Activated T-helper 9 cell treated with anti-CD3 and anti-CD28 coated beads, Interleukin-2, amount 50 U/mL, for 16 hours (primary cell): ENCODE results near the gene PSMD1.

Experiments
- DNase-seq: peaks from one replicate; pipeline ENCODE4 v3.0.0-alpha.2; 2020; ENCODE audit warnings: low read depth

PSMD1 gene

GRCh38 chr2:231036131-231036530, 20.5 kb upstream of the PSMD1 start:
- no peak for DNase-seq

GRCh38 chr2:231036578-231037106, 20.0 kb upstream of the PSMD1 start:
- no peak for DNase-seq

- no peak for DNase-seq
Measured at GRCh38 chr2:231037202-231037730, 19.4 kb upstream of the PSMD1 start, which contains the start of gene C2orf72. TSS of gene C2orf72 (plus strand) at chr2:231037523. CDS start at chr2:231037566, 43 bp downstream.

GRCh38 chr2:231037731-231038482, 18.8 kb upstream of the PSMD1 start:
- no peak for DNase-seq

GRCh38 chr2:231038483-231039293, 18.0 kb upstream of the PSMD1 start:
- DNase-seq: no peak

- no peak for DNase-seq
Measured at GRCh38 chr2:231039294-231039664, 17.4 kb upstream of the PSMD1 start.

- no peak for DNase-seq
Measured at GRCh38 chr2:231039821-231040364, 16.8 kb upstream of the PSMD1 start.

- no peak for DNase-seq
Measured at GRCh38 chr2:231041061-231041689, 15.5 kb upstream of the PSMD1 start.

GRCh38 chr2:231043796-231044195, 12.9 kb upstream of the PSMD1 start:
- no peak for DNase-seq

GRCh38 chr2:231046916-231047273, 9.8 kb upstream of the PSMD1 start:
- no peak for DNase-seq

GRCh38 chr2:231047274-231047922, 9.3 kb upstream of the PSMD1 start:
- DNase-seq: no peak

- no peak for DNase-seq
Measured at GRCh38 chr2:231047923-231048915, 8.4 kb upstream of the PSMD1 start.

- no peak for DNase-seq
Measured at GRCh38 chr2:231049286-231050017, 7.2 kb upstream of the PSMD1 start.

GRCh38 chr2:231050018-231050901, 6.4 kb upstream of the PSMD1 start:
- DNase-seq: no peak

- DNase-seq: no peak
Measured at GRCh38 chr2:231051116-231051515, 5.6 kb upstream of the PSMD1 start.

- DNase-seq: peak; percentile 74
Measured at GRCh38 chr2:231052494-231053451, 3.9 kb upstream of the PSMD1 start.

GRCh38 chr2:231053846-231054245, 2.8 kb upstream of the PSMD1 start:
- DNase-seq: no peak
